ENCODE measurements around the gene LIPT2. TPM values are rescaled to one million over a fixed set of nuclear protein-coding genes. Genes with fewer than 3 reads are reported as not detected.

The LIPT2 gene
- total and polyA plus RNA-seq, 10 of the 15 experiments (the other 5 are each of a cell fraction or from before 2014, with no cell fraction given) = 0.69 to 7.5 (median 3.8) TPM

- TF ChIP-seq, protein P1, sequence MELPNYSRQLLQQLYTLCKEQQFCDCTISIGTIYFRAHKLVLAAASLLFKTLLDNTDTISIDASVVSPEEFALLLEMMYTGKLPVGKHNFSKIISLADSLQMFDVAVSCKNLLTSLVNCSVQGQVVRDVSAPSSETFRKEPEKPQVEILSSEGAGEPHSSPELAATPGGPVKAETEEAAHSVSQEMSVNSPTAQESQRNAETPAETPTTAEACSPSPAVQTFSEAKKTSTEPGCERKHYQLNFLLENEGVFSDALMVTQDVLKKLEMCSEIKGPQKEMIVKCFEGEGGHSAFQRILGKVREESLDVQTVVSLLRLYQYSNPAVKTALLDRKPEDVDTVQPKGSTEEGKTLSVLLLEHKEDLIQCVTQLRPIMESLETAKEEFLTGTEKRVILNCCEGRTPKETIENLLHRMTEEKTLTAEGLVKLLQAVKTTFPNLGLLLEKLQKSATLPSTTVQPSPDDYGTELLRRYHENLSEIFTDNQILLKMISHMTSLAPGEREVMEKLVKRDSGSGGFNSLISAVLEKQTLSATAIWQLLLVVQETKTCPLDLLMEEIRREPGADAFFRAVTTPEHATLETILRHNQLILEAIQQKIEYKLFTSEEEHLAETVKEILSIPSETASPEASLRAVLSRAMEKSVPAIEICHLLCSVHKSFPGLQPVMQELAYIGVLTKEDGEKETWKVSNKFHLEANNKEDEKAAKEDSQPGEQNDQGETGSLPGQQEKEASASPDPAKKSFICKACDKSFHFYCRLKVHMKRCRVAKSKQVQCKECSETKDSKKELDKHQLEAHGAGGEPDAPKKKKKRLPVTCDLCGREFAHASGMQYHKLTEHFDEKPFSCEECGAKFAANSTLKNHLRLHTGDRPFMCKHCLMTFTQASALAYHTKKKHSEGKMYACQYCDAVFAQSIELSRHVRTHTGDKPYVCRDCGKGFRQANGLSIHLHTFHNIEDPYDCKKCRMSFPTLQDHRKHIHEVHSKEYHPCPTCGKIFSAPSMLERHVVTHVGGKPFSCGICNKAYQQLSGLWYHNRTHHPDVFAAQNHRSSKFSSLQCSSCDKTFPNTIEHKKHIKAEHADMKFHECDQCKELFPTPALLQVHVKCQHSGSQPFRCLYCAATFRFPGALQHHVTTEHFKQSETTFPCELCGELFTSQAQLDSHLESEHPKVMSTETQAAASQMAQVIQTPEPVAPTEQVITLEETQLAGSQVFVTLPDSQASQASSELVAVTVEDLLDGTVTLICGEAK (IDR thresholded peaks at IDR 0.05; ENCODE audit: borderline replicate concordance) = no peak
- TF ChIP-seq POLR2AphosphoS2 (IDR thresholded peaks at IDR 0.05; ENCODE audit: low read depth, low read length) = no peak
- TF ChIP-seq, protein P2, sequence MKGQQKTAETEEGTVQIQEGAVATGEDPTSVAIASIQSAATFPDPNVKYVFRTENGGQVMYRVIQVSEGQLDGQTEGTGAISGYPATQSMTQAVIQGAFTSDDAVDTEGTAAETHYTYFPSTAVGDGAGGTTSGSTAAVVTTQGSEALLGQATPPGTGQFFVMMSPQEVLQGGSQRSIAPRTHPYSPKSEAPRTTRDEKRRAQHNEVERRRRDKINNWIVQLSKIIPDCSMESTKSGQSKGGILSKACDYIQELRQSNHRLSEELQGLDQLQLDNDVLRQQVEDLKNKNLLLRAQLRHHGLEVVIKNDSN (IDR thresholded peaks at IDR 0.05; ENCODE audit: borderline replicate concordance, extremely low read length, insufficient read depth, low read depth, low read length) = no peak
- TF ChIP-seq SIX5 (IDR thresholded peaks at IDR 0.05; ENCODE audit: low read depth, low read length, severe bottlenecking) = no peak
- no peak for TF ChIP-seq NFXL1 (IDR thresholded peaks at IDR 0.05; ENCODE audit: borderline replicate concordance)
- no peak for TF ChIP-seq CBX5 (IDR thresholded peaks at IDR 0.05; ENCODE audit: low read depth)
- no peak for TF ChIP-seq HCFC1 (IDR thresholded peaks at IDR 0.05; ENCODE audit: low read length)
- TF ChIP-seq, protein P3, sequence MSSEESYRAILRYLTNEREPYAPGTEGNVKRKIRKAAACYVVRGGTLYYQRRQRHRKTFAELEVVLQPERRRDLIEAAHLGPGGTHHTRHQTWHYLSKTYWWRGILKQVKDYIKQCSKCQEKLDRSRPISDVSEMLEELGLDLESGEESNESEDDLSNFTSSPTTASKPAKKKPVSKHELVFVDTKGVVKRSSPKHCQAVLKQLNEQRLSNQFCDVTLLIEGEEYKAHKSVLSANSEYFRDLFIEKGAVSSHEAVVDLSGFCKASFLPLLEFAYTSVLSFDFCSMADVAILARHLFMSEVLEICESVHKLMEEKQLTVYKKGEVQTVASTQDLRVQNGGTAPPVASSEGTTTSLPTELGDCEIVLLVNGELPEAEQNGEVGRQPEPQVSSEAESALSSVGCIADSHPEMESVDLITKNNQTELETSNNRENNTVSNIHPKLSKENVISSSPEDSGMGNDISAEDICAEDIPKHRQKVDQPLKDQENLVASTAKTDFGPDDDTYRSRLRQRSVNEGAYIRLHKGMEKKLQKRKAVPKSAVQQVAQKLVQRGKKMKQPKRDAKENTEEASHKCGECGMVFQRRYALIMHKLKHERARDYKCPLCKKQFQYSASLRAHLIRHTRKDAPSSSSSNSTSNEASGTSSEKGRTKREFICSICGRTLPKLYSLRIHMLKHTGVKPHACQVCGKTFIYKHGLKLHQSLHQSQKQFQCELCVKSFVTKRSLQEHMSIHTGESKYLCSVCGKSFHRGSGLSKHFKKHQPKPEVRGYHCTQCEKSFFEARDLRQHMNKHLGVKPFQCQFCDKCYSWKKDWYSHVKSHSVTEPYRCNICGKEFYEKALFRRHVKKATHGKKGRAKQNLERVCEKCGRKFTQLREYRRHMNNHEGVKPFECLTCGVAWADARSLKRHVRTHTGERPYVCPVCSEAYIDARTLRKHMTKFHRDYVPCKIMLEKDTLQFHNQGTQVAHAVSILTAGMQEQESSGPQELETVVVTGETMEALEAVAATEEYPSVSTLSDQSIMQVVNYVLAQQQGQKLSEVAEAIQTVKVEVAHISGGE (CRISPR knock-in tag; IDR thresholded peaks at IDR 0.05) = no peak
- TF ChIP-seq, protein P4, sequence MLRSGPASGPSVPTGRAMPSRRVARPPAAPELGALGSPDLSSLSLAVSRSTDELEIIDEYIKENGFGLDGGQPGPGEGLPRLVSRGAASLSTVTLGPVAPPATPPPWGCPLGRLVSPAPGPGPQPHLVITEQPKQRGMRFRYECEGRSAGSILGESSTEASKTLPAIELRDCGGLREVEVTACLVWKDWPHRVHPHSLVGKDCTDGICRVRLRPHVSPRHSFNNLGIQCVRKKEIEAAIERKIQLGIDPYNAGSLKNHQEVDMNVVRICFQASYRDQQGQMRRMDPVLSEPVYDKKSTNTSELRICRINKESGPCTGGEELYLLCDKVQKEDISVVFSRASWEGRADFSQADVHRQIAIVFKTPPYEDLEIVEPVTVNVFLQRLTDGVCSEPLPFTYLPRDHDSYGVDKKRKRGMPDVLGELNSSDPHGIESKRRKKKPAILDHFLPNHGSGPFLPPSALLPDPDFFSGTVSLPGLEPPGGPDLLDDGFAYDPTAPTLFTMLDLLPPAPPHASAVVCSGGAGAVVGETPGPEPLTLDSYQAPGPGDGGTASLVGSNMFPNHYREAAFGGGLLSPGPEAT (IDR thresholded peaks at IDR 0.05; ENCODE audit: low read depth) = no peak
- TF ChIP-seq, protein P5, sequence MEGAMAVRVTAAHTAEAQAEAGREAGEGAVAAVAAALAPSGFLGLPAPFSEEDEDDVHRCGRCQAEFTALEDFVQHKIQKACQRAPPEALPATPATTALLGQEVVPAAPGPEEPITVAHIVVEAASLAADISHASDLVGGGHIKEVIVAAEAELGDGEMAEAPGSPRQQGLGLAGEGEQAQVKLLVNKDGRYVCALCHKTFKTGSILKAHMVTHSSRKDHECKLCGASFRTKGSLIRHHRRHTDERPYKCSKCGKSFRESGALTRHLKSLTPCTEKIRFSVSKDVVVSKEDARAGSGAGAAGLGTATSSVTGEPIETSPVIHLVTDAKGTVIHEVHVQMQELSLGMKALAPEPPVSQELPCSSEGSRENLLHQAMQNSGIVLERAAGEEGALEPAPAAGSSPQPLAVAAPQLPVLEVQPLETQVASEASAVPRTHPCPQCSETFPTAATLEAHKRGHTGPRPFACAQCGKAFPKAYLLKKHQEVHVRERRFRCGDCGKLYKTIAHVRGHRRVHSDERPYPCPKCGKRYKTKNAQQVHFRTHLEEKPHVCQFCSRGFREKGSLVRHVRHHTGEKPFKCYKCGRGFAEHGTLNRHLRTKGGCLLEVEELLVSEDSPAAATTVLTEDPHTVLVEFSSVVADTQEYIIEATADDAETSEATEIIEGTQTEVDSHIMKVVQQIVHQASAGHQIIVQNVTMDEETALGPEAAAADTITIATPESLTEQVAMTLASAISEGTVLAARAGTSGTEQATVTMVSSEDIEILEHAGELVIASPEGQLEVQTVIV (IDR thresholded peaks at IDR 0.05; ENCODE audit: borderline replicate concordance, partially characterized antibody) = no peak
- TF ChIP-seq CHD2 (IDR thresholded peaks at IDR 0.05; ENCODE audit: borderline replicate concordance, low read depth, low read length) = no peak
- TF ChIP-seq STAT3 (IDR thresholded peaks at IDR 0.05; ENCODE audit: low read depth, low read length) = no peak
- no peak for TF ChIP-seq RBBP5 (conservative IDR thresholded peaks at IDR 0.05)
- TF ChIP-seq HDGF (IDR thresholded peaks at IDR 0.05) = no peak
- no peak for TF ChIP-seq CREM (IDR thresholded peaks at IDR 0.05; ENCODE audit: low read depth)
Measured at GRCh38 chr11:74449369-74449931, 44.1 kb downstream of the LIPT2 start (continued).

All from GM12878 (cell line).